ENCODE data around the gene SLC44A5. TPM values are rescaled to one million over a fixed set of nuclear protein-coding genes. Genes with fewer than 3 reads are reported as not detected.
"Not testable (repeated sequence)": the region's sequence is repeated elsewhere in the genome, so short reads cannot be mapped to it uniquely, and the experiment has no call there.

The SLC44A5 gene
- total RNA-seq (2014; rRNA removed; shearing (Covaris generic)): 4.5 and 8.0 TPM in 2 replicates

GRCh38 chr1:75611014-75611413 is at the start of gene SLC44A5:
TSS of gene SLC44A5 (minus strand) at chr1:75611114. CDS start at chr1:75541447, 69,667 bp downstream.
- no peak for DNase-seq
- Histone ChIP-seq H3K27me3 (ENCODE audit: control insufficient read depth, insufficient read depth, low read length) (peaks cover 29% of the 10 kb centered on the region), H3K36me3 (replicated peaks; ENCODE audit: control insufficient read depth, insufficient read depth, low read length) (no peaks in the 10 kb centered on the region), H3K4me3 (ENCODE audit: insufficient read depth, low read depth, low read length) (no peak within 1 kb of the TSS)

- Histone ChIP-seq H3K36me3 (replicated peaks; ENCODE audit: control insufficient read depth, insufficient read depth, low read length) (no peaks in the 10 kb centered on the region), H3K4me3 (ENCODE audit: insufficient read depth, low read depth, low read length) (no peak overlapping the region), H3K27me3 (ENCODE audit: control insufficient read depth, insufficient read depth, low read length) (no peaks in the 10 kb centered on the region)
- DNase-seq: no peak
These were observed 45.0 kb upstream of the SLC44A5 start for GRCh38 chr1:75655931-75656330.

- H3K27me3 ChIP-seq (ENCODE audit: control insufficient read depth, insufficient read depth, low read length); DNase-seq; H3K36me3 ChIP-seq (replicated peaks; ENCODE audit: control insufficient read depth, insufficient read depth, low read length); H3K4me3 ChIP-seq (ENCODE audit: insufficient read depth, low read depth, low read length): not testable (repeated sequence)
These were observed 36.3 kb upstream of the SLC44A5 start for GRCh38 chr1:75647183-75647582.

- H3K27me3 ChIP-seq (ENCODE audit: control insufficient read depth, insufficient read depth, low read length); H3K4me3 ChIP-seq (ENCODE audit: insufficient read depth, low read depth, low read length); H3K36me3 ChIP-seq (replicated peaks; ENCODE audit: control insufficient read depth, insufficient read depth, low read length); DNase-seq: not testable (repeated sequence)
These were observed 34.2 kb upstream of the SLC44A5 start for GRCh38 chr1:75645153-75645552.

GRCh38 chr1:75643460-75643859 is 32.5 kb upstream of the SLC44A5 start:
- DNase-seq: no peak
- Histone ChIP-seq H3K27me3 (ENCODE audit: control insufficient read depth, insufficient read depth, low read length) (no peaks in the 10 kb centered on the region), H3K4me3 (ENCODE audit: insufficient read depth, low read depth, low read length) (no peak overlapping the region), H3K36me3 (replicated peaks; ENCODE audit: control insufficient read depth, insufficient read depth, low read length) (no peaks in the 10 kb centered on the region)

GRCh38 chr1:75641325-75641724 is 30.4 kb upstream of the SLC44A5 start:
- H3K27me3 ChIP-seq (ENCODE audit: control insufficient read depth, insufficient read depth, low read length): no peaks in the 10 kb centered on the region
- H3K36me3 ChIP-seq (replicated peaks; ENCODE audit: control insufficient read depth, insufficient read depth, low read length): no peaks in the 10 kb centered on the region
- no peak for DNase-seq
- no peak overlapping the region for H3K4me3 ChIP-seq (ENCODE audit: insufficient read depth, low read depth, low read length)

- no peaks in the 10 kb centered on the region for H3K36me3 ChIP-seq (replicated peaks; ENCODE audit: control insufficient read depth, insufficient read depth, low read length)
- H3K27me3 ChIP-seq (ENCODE audit: control insufficient read depth, insufficient read depth, low read length): no peaks in the 10 kb centered on the region
- H3K4me3 ChIP-seq (ENCODE audit: insufficient read depth, low read depth, low read length): no peak overlapping the region
- no peak for DNase-seq
These were observed 29.2 kb upstream of the SLC44A5 start for GRCh38 chr1:75640137-75640536.

- no peak overlapping the region for H3K4me3 ChIP-seq (ENCODE audit: insufficient read depth, low read depth, low read length)
- H3K36me3 ChIP-seq (replicated peaks; ENCODE audit: control insufficient read depth, insufficient read depth, low read length): no peaks in the 10 kb centered on the region
- peak; percentile 14 for DNase-seq
- no peaks in the 10 kb centered on the region for H3K27me3 ChIP-seq (ENCODE audit: control insufficient read depth, insufficient read depth, low read length)
These were observed 21.5 kb upstream of the SLC44A5 start for GRCh38 chr1:75632350-75632949.

- DNase-seq: no peak
- no peak overlapping the region for H3K4me3 ChIP-seq (ENCODE audit: insufficient read depth, low read depth, low read length)
- no peaks in the 10 kb centered on the region for H3K27me3 ChIP-seq (ENCODE audit: control insufficient read depth, insufficient read depth, low read length)
- H3K36me3 ChIP-seq (replicated peaks; ENCODE audit: control insufficient read depth, insufficient read depth, low read length): no peaks in the 10 kb centered on the region
These were observed 20.1 kb upstream of the SLC44A5 start for GRCh38 chr1:75630998-75631397.

GRCh38 chr1:75630004-75630594 is 19.2 kb upstream of the SLC44A5 start:
- Histone ChIP-seq H3K36me3 (replicated peaks; ENCODE audit: control insufficient read depth, insufficient read depth, low read length) (no peaks in the 10 kb centered on the region), H3K4me3 (ENCODE audit: insufficient read depth, low read depth, low read length) (no peak overlapping the region), H3K27me3 (ENCODE audit: control insufficient read depth, insufficient read depth, low read length) (no peaks in the 10 kb centered on the region)
- peak; percentile 29 for DNase-seq

GRCh38 chr1:75625795-75626194 is 14.9 kb upstream of the SLC44A5 start:
- H3K36me3 ChIP-seq (replicated peaks; ENCODE audit: control insufficient read depth, insufficient read depth, low read length): no peaks in the 10 kb centered on the region
- H3K27me3 ChIP-seq (ENCODE audit: control insufficient read depth, insufficient read depth, low read length): no peaks in the 10 kb centered on the region
- H3K4me3 ChIP-seq (ENCODE audit: insufficient read depth, low read depth, low read length): no peak overlapping the region
- no peak for DNase-seq

GRCh38 chr1:75618382-75618781 is 7.5 kb upstream of the SLC44A5 start:
- peaks cover 33% of the 10 kb centered on the region for H3K27me3 ChIP-seq (ENCODE audit: control insufficient read depth, insufficient read depth, low read length)
- DNase-seq: no peak
- no peak overlapping the region for H3K4me3 ChIP-seq (ENCODE audit: insufficient read depth, low read depth, low read length)
- H3K36me3 ChIP-seq (replicated peaks; ENCODE audit: control insufficient read depth, insufficient read depth, low read length): no peaks in the 10 kb centered on the region

- peak; percentile 55 for DNase-seq
- Histone ChIP-seq H3K4me3 (ENCODE audit: insufficient read depth, low read depth, low read length) (peak overlapping the region; percentile 73), H3K27me3 (ENCODE audit: control insufficient read depth, insufficient read depth, low read length) (peaks cover 38% of the 10 kb centered on the region), H3K36me3 (replicated peaks; ENCODE audit: control insufficient read depth, insufficient read depth, low read length) (no peaks in the 10 kb centered on the region)
These were observed 5.8 kb upstream of the SLC44A5 start for GRCh38 chr1:75616436-75617433.

- peaks cover 38% of the 10 kb centered on the region for H3K27me3 ChIP-seq (ENCODE audit: control insufficient read depth, insufficient read depth, low read length)
- peak overlapping the region; percentile 73 for H3K4me3 ChIP-seq (ENCODE audit: insufficient read depth, low read depth, low read length)
- no peaks in the 10 kb centered on the region for H3K36me3 ChIP-seq (replicated peaks; ENCODE audit: control insufficient read depth, insufficient read depth, low read length)
- peak; percentile 81 for DNase-seq
These were observed 4.9 kb upstream of the SLC44A5 start for GRCh38 chr1:75615613-75616435.
